ENCODE data around the gene PAX8. TPM values are rescaled to one million over a fixed set of nuclear protein-coding genes. Genes with fewer than 3 reads are reported as not detected.
A peak's percentile ranks its signal among the peaks of the same experiment; 100 is the strongest.

PAX8 gene
- total and polyA plus RNA-seq, 2 of the 13 experiments (the other 11 are each of a cell fraction or from before 2014, with no cell fraction given), result 1.5 to 8.8 TPM

GRCh38 chr2:113282747-113283533 is 4.2 kb upstream of the PAX8 start (continued):
- 0 out of 2 replicates have a peak, but pooled peaks have one; percentile 23 for TF ChIP-seq ZNF546 (CRISPR knock-in tag; conservative IDR thresholded peaks at IDR 0.05)
- 0 out of 2 replicates have a peak, but pooled peaks have one; percentile 8 for TF ChIP-seq AKNA (CRISPR knock-in tag; IDR thresholded peaks at IDR 0.05; ENCODE audit: borderline replicate concordance)
- TF ChIP-seq NFIC (IDR thresholded peaks at IDR 0.05; ENCODE audit: low read length), result peak; percentile 72
- TF ChIP-seq EEA1 (CRISPR knock-in tag; IDR thresholded peaks at IDR 0.05; ENCODE audit: borderline replicate concordance), result no peak
- TF ChIP-seq ZNF878 (CRISPR knock-in tag; IDR thresholded peaks at IDR 0.05), result peak; percentile 92
- TF ChIP-seq TAF1 (CRISPR knock-in tag; IDR thresholded peaks at IDR 0.05), result peak; percentile 47; the same call in 1 of the 2 replicates
- peak; percentile 66 for TF ChIP-seq TGIF2 (CRISPR knock-in tag; IDR thresholded peaks at IDR 0.05)
- no peak for TF ChIP-seq ZSCAN20 (CRISPR knock-in tag; IDR thresholded peaks at IDR 0.05; ENCODE audit: borderline replicate concordance)
- TF ChIP-seq RXRA (CRISPR knock-in tag; IDR thresholded peaks at IDR 0.05), result peak; percentile 63
- TF ChIP-seq ZNF841 (CRISPR knock-in tag; IDR thresholded peaks at IDR 0.05; ENCODE audit: borderline replicate concordance), result no peak
- no peak for TF ChIP-seq GPBP1L1 (CRISPR knock-in tag; IDR thresholded peaks at IDR 0.05)
- peak; percentile 74; the same call in 1 of the 2 replicates for TF ChIP-seq MTA1 (CRISPR knock-in tag; IDR thresholded peaks at IDR 0.05; ENCODE audit: borderline replicate concordance)
- TF ChIP-seq MTERF4 (CRISPR knock-in tag; IDR thresholded peaks at IDR 0.05), result 0 out of 2 replicates have a peak, but pooled peaks have one; percentile 8
- TF ChIP-seq ZBTB1 (CRISPR knock-in tag; IDR thresholded peaks at IDR 0.05; ENCODE audit: borderline replicate concordance), result no peak
- TF ChIP-seq SIN3A (IDR thresholded peaks at IDR 0.05; ENCODE audit: borderline replicate concordance, low read depth, low read length), result 0 out of 2 replicates have a peak, but pooled peaks have one; percentile 27
- TF ChIP-seq RBM39 (IDR thresholded peaks at IDR 0.05; ENCODE audit: low read depth, low read length, poor library complexity, severe bottlenecking), result peak; percentile 84
- no peak; the same call in 1 of the 2 replicates for TF ChIP-seq BCL6 (CRISPR knock-in tag; IDR thresholded peaks at IDR 0.05)
- no peak for TF ChIP-seq DMTF1 (CRISPR knock-in tag; IDR thresholded peaks at IDR 0.05)
- peak; percentile 72 for TF ChIP-seq RBFOX2 (IDR thresholded peaks at IDR 0.05; ENCODE audit: low read depth, low read length)
